ENCODE data around the gene TM9SF2. TPM values are rescaled to one million over a fixed set of nuclear protein-coding genes. Genes with fewer than 3 reads are reported as not detected.
"Not testable (repeated sequence)": the region's sequence is repeated elsewhere in the genome, so short reads cannot be mapped to it uniquely, and the experiment has no call there.

Gene TM9SF2
- total RNA-seq, 1 donor = 165 TPM

GRCh38 chr13:99473515-99473914 lies 27.8 kb upstream of the TM9SF2 start:
- no peak overlapping the region for H3K4me3 ChIP-seq (ENCODE audit: low read depth, low read length)
- DNase-seq (ENCODE audit: low read depth) = no peak
- no peak for TF ChIP-seq CTCF (IDR thresholded peaks at IDR 0.05; ENCODE audit: insufficient read depth, low read depth, low read length)

GRCh38 chr13:99476648-99477047 lies 24.6 kb upstream of the TM9SF2 start:
- no peak for TF ChIP-seq CTCF (IDR thresholded peaks at IDR 0.05; ENCODE audit: insufficient read depth, low read depth, low read length)
- no peak overlapping the region for H3K4me3 ChIP-seq (ENCODE audit: low read depth, low read length)
- DNase-seq (ENCODE audit: low read depth) = no peak

GRCh38 chr13:99477493-99477892 lies 23.8 kb upstream of the TM9SF2 start:
- DNase-seq (ENCODE audit: low read depth) = peak; percentile 50
- no peak overlapping the region for H3K4me3 ChIP-seq (ENCODE audit: low read depth, low read length)
- TF ChIP-seq CTCF (IDR thresholded peaks at IDR 0.05; ENCODE audit: insufficient read depth, low read depth, low read length) = no peak

GRCh38 chr13:99481366-99481765 lies 19.9 kb upstream of the TM9SF2 start:
- TF ChIP-seq CTCF (IDR thresholded peaks at IDR 0.05; ENCODE audit: insufficient read depth, low read depth, low read length) = no peak
- DNase-seq (ENCODE audit: low read depth) = peak; percentile 65
- no peak overlapping the region for H3K4me3 ChIP-seq (ENCODE audit: low read depth, low read length)

- DNase-seq (ENCODE audit: low read depth) = peak; percentile 99
- TF ChIP-seq CTCF (IDR thresholded peaks at IDR 0.05; ENCODE audit: insufficient read depth, low read depth, low read length) = no peak
- H3K4me3 ChIP-seq (ENCODE audit: low read depth, low read length) = no peak overlapping the region
Observed at GRCh38 chr13:99484473-99484872, 16.8 kb upstream of the TM9SF2 start.

GRCh38 chr13:99486996-99487395 lies 14.3 kb upstream of the TM9SF2 start:
- no peak for DNase-seq (ENCODE audit: low read depth)
- no peak for TF ChIP-seq CTCF (IDR thresholded peaks at IDR 0.05; ENCODE audit: insufficient read depth, low read depth, low read length)
- no peak overlapping the region for H3K4me3 ChIP-seq (ENCODE audit: low read depth, low read length)

GRCh38 chr13:99489028-99489427 lies 12.2 kb upstream of the TM9SF2 start:
- no peak for TF ChIP-seq CTCF (IDR thresholded peaks at IDR 0.05; ENCODE audit: insufficient read depth, low read depth, low read length)
- DNase-seq (ENCODE audit: low read depth) = no peak

GRCh38 chr13:99491750-99492149 lies 9.5 kb upstream of the TM9SF2 start:
- H3K4me3 ChIP-seq (ENCODE audit: low read depth, low read length); DNase-seq (ENCODE audit: low read depth): not testable (repeated sequence)

More at GRCh38 chr13:99489028-99489427, 12.2 kb upstream of the TM9SF2 start:
- H3K4me3 ChIP-seq (ENCODE audit: low read depth, low read length) = no peak overlapping the region
